Fibroblast of mammary gland (primary cell): ENCODE measurements around the gene LIPM.

Source experiments
- DNase-seq: peaks from one replicate; pipeline ENCODE4 v3.0.0-alpha.2; 2010; ENCODE audit warnings: low read depth
- H3K4me3 ChIP-seq: 2 replicates; pipeline ENCODE4 v1.5.1; 2011; ENCODE audit warnings: low read depth, mild to moderate bottlenecking, low read length, moderate library complexity; ENCODE audit not compliant: control insufficient read depth
- TF ChIP-seq, protein P1 (sequence below): conservative IDR thresholded peaks from 2 replicates; pipeline ENCODE4 v1.5.1; 2011; ENCODE audit warnings: low read depth, low read length, inconsistent platforms; ENCODE audit not compliant: control insufficient read depth, insufficient read depth

Gene LIPM

DNA sequence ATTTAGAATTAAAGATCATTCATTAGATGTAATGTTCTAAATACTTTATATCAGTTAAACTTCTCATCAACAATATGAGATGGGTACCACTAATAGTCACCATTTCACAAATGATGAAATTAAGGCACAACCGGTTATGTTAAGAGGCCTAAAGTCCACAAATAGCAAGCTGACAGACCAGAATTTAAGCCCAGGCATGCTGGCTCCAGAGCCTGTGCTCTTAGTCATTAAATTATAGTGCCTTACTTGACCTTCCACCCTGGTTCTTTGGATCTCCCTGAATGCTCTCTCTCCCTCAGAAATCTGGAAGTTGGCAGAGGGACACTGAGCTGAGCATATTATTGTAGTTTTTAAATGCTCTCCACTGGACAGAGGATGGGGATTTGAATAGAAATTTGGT lies 39.1 kb upstream of the LIPM start:
- no peak for DNase-seq
- H3K4me3 ChIP-seq = no peak overlapping the region
- TF ChIP-seq, protein P1, sequence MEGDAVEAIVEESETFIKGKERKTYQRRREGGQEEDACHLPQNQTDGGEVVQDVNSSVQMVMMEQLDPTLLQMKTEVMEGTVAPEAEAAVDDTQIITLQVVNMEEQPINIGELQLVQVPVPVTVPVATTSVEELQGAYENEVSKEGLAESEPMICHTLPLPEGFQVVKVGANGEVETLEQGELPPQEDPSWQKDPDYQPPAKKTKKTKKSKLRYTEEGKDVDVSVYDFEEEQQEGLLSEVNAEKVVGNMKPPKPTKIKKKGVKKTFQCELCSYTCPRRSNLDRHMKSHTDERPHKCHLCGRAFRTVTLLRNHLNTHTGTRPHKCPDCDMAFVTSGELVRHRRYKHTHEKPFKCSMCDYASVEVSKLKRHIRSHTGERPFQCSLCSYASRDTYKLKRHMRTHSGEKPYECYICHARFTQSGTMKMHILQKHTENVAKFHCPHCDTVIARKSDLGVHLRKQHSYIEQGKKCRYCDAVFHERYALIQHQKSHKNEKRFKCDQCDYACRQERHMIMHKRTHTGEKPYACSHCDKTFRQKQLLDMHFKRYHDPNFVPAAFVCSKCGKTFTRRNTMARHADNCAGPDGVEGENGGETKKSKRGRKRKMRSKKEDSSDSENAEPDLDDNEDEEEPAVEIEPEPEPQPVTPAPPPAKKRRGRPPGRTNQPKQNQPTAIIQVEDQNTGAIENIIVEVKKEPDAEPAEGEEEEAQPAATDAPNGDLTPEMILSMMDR = no peak

DNA sequence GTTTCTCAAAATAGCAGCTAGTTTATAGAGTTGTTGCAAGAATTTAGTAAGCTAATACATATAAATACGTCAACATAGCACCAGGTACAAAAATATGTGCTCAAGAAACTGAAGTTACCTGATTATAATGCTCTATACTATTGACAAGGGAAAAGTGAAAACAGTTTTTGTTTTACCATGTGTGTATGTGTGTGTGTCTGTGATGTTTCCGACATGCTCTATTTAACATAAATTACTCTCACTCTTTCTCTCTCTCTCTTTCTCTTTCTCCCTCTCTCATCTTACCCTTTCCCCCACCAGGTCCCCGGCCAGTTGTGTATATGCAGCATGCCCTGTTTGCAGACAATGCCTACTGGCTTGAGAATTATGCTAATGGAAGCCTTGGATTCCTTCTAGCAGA lies 38.4 kb upstream of the LIPM start:
- TF ChIP-seq, protein P1 = no peak
- no peak overlapping the region for H3K4me3 ChIP-seq
- no peak for DNase-seq

DNA sequence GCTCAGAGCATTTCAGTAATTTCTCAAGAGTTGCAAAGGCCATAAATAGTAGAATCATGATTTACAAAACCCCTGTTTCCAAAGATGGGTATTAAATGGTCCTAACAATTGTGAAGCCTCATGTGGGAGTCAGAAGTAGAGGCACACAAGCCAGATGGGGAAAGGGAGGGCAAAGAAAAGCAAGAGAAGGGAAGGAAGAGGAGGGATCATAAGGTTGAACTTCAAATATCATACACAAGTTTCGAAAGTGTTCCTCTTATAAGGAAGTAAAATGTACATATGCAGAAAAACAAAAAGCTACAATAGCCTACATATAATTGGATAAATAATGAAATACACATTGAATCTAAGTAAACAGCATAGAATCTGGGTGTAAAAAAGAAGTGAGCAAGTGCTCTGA lies 36.7 kb upstream of the LIPM start:
- TF ChIP-seq, protein P1 = no peak
- no peak for DNase-seq
- no peak overlapping the region for H3K4me3 ChIP-seq

GRCh38 chr10:88769384-88769783 lies 33.1 kb upstream of the LIPM start:
- TF ChIP-seq, protein P1 = no peak
- no peak overlapping the region for H3K4me3 ChIP-seq
- no peak for DNase-seq

DNA sequence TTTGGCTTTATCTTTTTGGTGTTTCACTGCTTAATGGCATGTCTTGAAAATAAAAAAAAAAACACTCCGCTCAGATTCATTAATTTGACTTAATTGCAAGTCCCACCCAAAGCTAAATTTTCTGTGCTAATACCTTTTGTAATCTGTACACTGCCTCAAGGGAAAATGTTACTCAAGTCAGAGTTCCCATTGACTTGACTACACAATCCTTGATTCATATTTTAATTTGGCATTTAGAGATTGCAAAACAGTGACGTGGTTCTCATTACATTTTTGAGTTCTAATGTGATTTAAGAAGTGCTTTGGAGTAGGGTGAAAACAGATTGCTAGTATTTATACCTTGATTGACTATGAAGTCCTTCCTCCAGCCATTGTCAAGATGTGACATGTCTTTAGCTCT lies 21.3 kb upstream of the LIPM start:
- no peak overlapping the region for H3K4me3 ChIP-seq
- TF ChIP-seq, protein P1 = no peak
- DNase-seq = no peak

GRCh38 chr10:88782222-88782621 lies 20.3 kb upstream of the LIPM start:
- H3K4me3 ChIP-seq = no peak overlapping the region
- TF ChIP-seq, protein P1 = no peak
- no peak for DNase-seq

DNA sequence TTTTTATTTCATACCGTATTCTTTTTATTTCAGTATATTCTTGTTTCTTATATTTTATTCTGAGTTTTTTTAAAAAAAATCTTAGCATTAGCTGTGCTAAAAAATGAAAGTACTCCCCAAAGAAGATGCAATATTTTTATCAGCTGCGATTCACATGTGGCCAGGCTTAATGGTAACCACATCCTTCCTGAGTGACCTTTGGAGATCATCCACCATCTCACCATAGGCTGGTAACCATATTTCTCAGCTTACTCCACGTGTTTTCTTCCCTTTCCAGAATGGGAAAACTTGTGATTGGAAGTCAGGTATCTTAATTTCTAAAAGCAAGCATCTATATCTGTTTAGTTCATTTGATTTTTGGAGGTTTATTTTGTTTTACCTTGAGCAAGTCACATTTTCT lies 18.8 kb upstream of the LIPM start:
- H3K4me3 ChIP-seq = no peak overlapping the region
- DNase-seq = peak; percentile 47
- TF ChIP-seq, protein P1 = no peak
